IPS DF 6.9 (cell line): ENCODE results near the gene CAPN15.

ENCODE experiments used
- DNase-seq: peaks from one replicate; pipeline ENCODE4 v3.0.0-alpha.2; 2013; ENCODE audit warnings: low read depth, low spot score
- H3K27ac ChIP-seq: one replicate; pipeline ENCODE4 v1.5.1; 2013; ENCODE audit warnings: low read length, control low read depth
- H3K27me3 ChIP-seq: 2 replicates; pipeline ENCODE4 v1.6.1; 2013; ENCODE audit warnings: mild to moderate bottlenecking, low read length; ENCODE audit not compliant: control insufficient read depth, insufficient read depth
- H3K36me3 ChIP-seq: 2 replicates; pipeline ENCODE4 v1.6.1; 2013; ENCODE audit warnings: low read length; ENCODE audit not compliant: control insufficient read depth, insufficient read depth
- H3K4me1 ChIP-seq: 2 replicates; pipeline ENCODE4 v1.6.1; 2013; ENCODE audit warnings: low read length; ENCODE audit not compliant: control insufficient read depth, insufficient read depth
- H3K4me3 ChIP-seq: 2 replicates; pipeline ENCODE4 v1.5.1; 2013; ENCODE audit warnings: mild to moderate bottlenecking, low read length
- H3K9me3 ChIP-seq: 2 replicates; pipeline ENCODE4 v1.6.1; 2013; ENCODE audit warnings: low read length, inconsistent platforms; ENCODE audit not compliant: control insufficient read depth, insufficient read depth
- WGBS: extraction: QIAGEN DNeasy Blood & Tissue Kit; methylation state at CpG from one replicate; pipeline ENCODE4 v1.1.7; 2013; ENCODE audit warnings: mixed read lengths, missing lambda C conversion rate; ENCODE audit not compliant: insufficient read length, insufficient coverage; 5-methylcytosine and 5-hydroxymethylcytosine counted together

CAPN15 gene

GRCh38 chr16:572865-573650 lies 45.5 kb downstream of the CAPN15 start:
- H3K4me3 ChIP-seq, result no peak overlapping the region
- H3K4me1 ChIP-seq, result peaks cover 2% of the 10 kb centered on the region
- H3K27me3 ChIP-seq, result no peaks in the 10 kb centered on the region
- WGBS, result no CpG with 5 or more reads among the region's 27 CpGs
- no peaks in the 10 kb centered on the region for H3K9me3 ChIP-seq
- no peak overlapping the region for H3K27ac ChIP-seq
- DNase-seq, result no peak
- peaks cover 9% of the 10 kb centered on the region; the same call in 1 of the 2 replicates for H3K36me3 ChIP-seq

- no CpG with 5 or more reads among the region's 46 CpGs for WGBS
- Histone ChIP-seq H3K27ac (no peak overlapping the region), H3K36me3 (peaks cover 9% of the 10 kb centered on the region; the same call in 1 of the 2 replicates), H3K4me3 (no peak overlapping the region), H3K9me3 (no peaks in the 10 kb centered on the region), H3K4me1 (peaks cover 3% of the 10 kb centered on the region; the same call in 1 of the 2 replicates), H3K27me3 (no peaks in the 10 kb centered on the region)
- DNase-seq, result no peak
These were observed 46.7 kb downstream of the CAPN15 start for GRCh38 chr16:574021-574760.

GRCh38 chr16:575354-576196 lies 48.1 kb downstream of the CAPN15 start:
- no peak for DNase-seq
- Histone ChIP-seq H3K27ac (no peak overlapping the region), H3K9me3 (no peaks in the 10 kb centered on the region), H3K27me3 (no peaks in the 10 kb centered on the region), H3K4me3 (no peak overlapping the region), H3K4me1 (peaks cover 3% of the 10 kb centered on the region; the same call in 1 of the 2 replicates), H3K36me3 (peaks cover 9% of the 10 kb centered on the region; the same call in 1 of the 2 replicates)
- no CpG with 5 or more reads among the region's 36 CpGs for WGBS

- DNase-seq, result no peak
- no peak overlapping the region for H3K4me3 ChIP-seq
- H3K36me3 ChIP-seq, result peaks cover 14% of the 10 kb centered on the region; the same call in 1 of the 2 replicates
These were observed 48.8 kb downstream of the CAPN15 start for GRCh38 chr16:576197-576822.

GRCh38 chr16:576823-577201 lies 49.3 kb downstream of the CAPN15 start:
- no peaks in the 10 kb centered on the region for H3K27me3 ChIP-seq
- WGBS, result no CpG with 5 or more reads among the region's 8 CpGs
- DNase-seq, result no peak
- H3K36me3 ChIP-seq, result peaks cover 14% of the 10 kb centered on the region; the same call in 1 of the 2 replicates
- no peak overlapping the region for H3K4me3 ChIP-seq
- no peak overlapping the region for H3K27ac ChIP-seq
- H3K9me3 ChIP-seq, result no peaks in the 10 kb centered on the region
- H3K4me1 ChIP-seq, result peaks cover 3% of the 10 kb centered on the region; the same call in 1 of the 2 replicates

More at GRCh38 chr16:576197-576822, 48.8 kb downstream of the CAPN15 start:
- Histone ChIP-seq H3K4me1 (peaks cover 3% of the 10 kb centered on the region; the same call in 1 of the 2 replicates), H3K27me3 (no peaks in the 10 kb centered on the region), H3K27ac (no peak overlapping the region), H3K9me3 (no peaks in the 10 kb centered on the region)
- WGBS, result no CpG with 5 or more reads among the region's 21 CpGs

- H3K4me1 ChIP-seq, result peaks cover 4% of the 10 kb centered on the region; the same call in 1 of the 2 replicates
- H3K27me3 ChIP-seq, result no peaks in the 10 kb centered on the region
- DNase-seq, result no peak
- H3K9me3 ChIP-seq, result no peaks in the 10 kb centered on the region
- H3K36me3 ChIP-seq, result peaks cover 17% of the 10 kb centered on the region; the same call in 1 of the 2 replicates
- no peak overlapping the region for H3K4me3 ChIP-seq
- H3K27ac ChIP-seq, result no peak overlapping the region
- WGBS, result no CpG with 5 or more reads among the region's 13 CpGs
These were observed 50.3 kb downstream of the CAPN15 start for GRCh38 chr16:577796-578195.

GRCh38 chr16:578232-578869 lies 50.8 kb downstream of the CAPN15 start:
- Histone ChIP-seq H3K36me3 (peaks cover 19% of the 10 kb centered on the region; the same call in 1 of the 2 replicates), H3K9me3 (no peaks in the 10 kb centered on the region), H3K27ac (no peak overlapping the region), H3K4me1 (peaks cover 9% of the 10 kb centered on the region; the same call in 1 of the 2 replicates), H3K27me3 (no peaks in the 10 kb centered on the region), H3K4me3 (no peak overlapping the region)
- WGBS, result no CpG with 5 or more reads among the region's 24 CpGs
- no peak for DNase-seq

GRCh38 chr16:578870-579405 lies 51.4 kb downstream of the CAPN15 start:
- DNase-seq, result no peak
- no peak overlapping the region for H3K27ac ChIP-seq
- no CpG with 5 or more reads among the region's 34 CpGs for WGBS
- peaks cover 19% of the 10 kb centered on the region; the same call in 1 of the 2 replicates for H3K36me3 ChIP-seq
- peaks cover 10% of the 10 kb centered on the region; the same call in 1 of the 2 replicates for H3K4me1 ChIP-seq
- no peaks in the 10 kb centered on the region for H3K27me3 ChIP-seq
- no peaks in the 10 kb centered on the region for H3K9me3 ChIP-seq
- peak overlapping the region; percentile 21; the same call in 1 of the 2 replicates for H3K4me3 ChIP-seq
